Germinal center (tissue), 1 donor: ENCODE results near the gene PLEKHA6.

Experiments
- DNase-seq: peaks from one replicate; pipeline ENCODE4 v3.0.0; 2012; ENCODE audit warnings: mixed read lengths, low spot score

PLEKHA6 gene

DNA sequence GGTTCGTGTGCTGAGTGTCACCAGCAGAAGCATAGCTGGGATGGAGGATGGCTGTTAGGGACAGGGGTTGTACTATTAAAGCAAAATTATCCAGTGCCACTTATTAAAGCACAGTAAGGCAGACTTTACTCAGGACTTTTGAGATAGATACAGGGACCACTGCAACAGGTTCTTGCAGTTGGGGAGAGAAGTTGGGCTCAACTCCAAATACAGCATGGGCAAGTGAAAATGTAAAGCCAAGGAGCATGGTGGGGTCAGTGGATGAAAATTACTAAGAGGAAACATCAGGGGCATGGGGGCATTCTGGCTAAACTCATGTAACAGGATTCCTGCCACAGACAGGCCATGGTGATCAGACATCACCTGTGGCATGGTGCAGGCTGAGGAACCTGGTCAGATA is 178.6 kb downstream of the PLEKHA6 start:
- no peak for DNase-seq

DNA sequence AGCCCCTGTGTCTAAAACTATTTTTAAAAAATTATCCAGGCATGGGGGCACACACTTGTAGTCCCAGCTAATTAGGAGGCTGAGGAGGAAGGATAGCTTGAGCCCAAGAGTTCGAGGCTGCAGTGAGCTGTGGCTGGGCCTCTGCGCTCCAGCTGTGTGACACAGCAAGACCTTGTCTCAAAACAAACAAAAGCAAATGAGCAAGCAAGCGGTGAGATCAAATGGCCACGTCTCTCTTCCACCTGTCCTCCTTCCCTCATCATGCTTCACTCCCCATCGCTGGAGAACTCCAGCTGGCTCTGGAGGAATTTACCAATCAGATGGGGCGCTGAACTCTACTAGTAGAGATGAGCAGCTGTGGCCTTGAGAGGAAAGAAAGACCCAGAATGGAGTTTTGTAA is 179.6 kb downstream of the PLEKHA6 start:
- no peak for DNase-seq

- no peak for DNase-seq
Observed at GRCh38 chr1:204178487-204179281, 181.0 kb downstream of the PLEKHA6 start.

DNA sequence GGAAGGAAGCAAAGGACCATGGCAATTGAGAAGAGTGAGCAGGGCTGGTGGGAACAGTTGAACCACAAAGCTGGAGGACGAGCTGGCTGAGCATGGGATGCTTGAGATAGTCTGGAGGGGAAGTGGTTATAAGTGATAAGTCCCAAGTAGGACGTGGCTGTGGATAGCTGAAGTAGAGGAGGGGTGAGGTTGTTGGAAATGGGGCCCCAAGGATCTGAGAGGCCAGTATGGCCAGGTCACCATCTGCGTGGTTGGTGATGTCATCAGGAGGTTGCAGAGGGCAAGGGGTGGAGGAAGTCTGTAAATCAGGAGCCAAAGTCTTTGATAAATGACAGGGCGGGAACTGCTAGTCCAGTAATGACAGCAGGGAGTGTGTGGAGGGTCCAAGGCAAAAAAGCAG is 182.6 kb downstream of the PLEKHA6 start:
- DNase-seq = no peak

GRCh38 chr1:204176049-204176448 is 183.7 kb downstream of the PLEKHA6 start:
- DNase-seq = no peak

- DNase-seq = no peak
Observed at GRCh38 chr1:204174958-204175357, 184.8 kb downstream of the PLEKHA6 start.

- DNase-seq = no peak
Observed at GRCh38 chr1:204172404-204173029, 187.2 kb downstream of the PLEKHA6 start.

GRCh38 chr1:204171751-204172178 is 188.0 kb downstream of the PLEKHA6 start:
- no peak for DNase-seq

GRCh38 chr1:204170494-204171155 is 189.1 kb downstream of the PLEKHA6 start:
- no peak for DNase-seq

GRCh38 chr1:204169858-204170257 is 189.9 kb downstream of the PLEKHA6 start:
- no peak for DNase-seq
